A673 (cell line): ENCODE results near the gene UCK1. TPM values are rescaled to one million over a fixed set of nuclear protein-coding genes. Genes with fewer than 3 reads are reported as not detected.

Source experiments
- BruUV-seq: library from RNA; stranded (reverse); fragments of 400-500 nt; replicated peaks from 2 replicates; lab custom pipeline; 2021; lab: Mats Ljungman, UMichigan
- CTCF ChIA-PET: fragments of 300-600 bp; sonication (Branson Sonifier 250); formaldehyde crosslinking; loops from one replicate; lab custom pipeline; 2022; ENCODE audit warnings: antibody characterized with exemption; lab: Charles Lee
- POLR2A ChIA-PET: fragments of 300-600 bp; sonication (Branson Sonifier 250); formaldehyde crosslinking; loops from one replicate; lab custom pipeline; 2022; ENCODE audit warnings: antibody characterized with exemption; ENCODE audit not compliant: low non-redundant PET; lab: Charles Lee
- DNase-seq: peaks from one replicate; pipeline ENCODE4 v3.0.0-alpha.2; 2015; ENCODE audit warnings: low spot score
- H3K27ac ChIP-seq: fragments of 200-600 bp; sonication (generic); 2 replicates; pipeline ENCODE4 v1.5.1; 2016; ENCODE audit warnings: mixed run types, low read depth, mild to moderate bottlenecking, mixed read lengths, antibody characterized with exemption, low read length; ENCODE audit not compliant: poor library complexity, severe bottlenecking
- H3K27me3 ChIP-seq: fragments of 200-600 bp; sonication (generic); replicated peaks from 2 replicates; pipeline ENCODE4 v1.6.1; 2017; ENCODE audit warnings: mixed run types, low read depth, mild to moderate bottlenecking, mixed read lengths, antibody characterized with exemption, low read length; ENCODE audit not compliant: insufficient read depth, poor library complexity
- H3K36me3 ChIP-seq: fragments of 200-600 bp; sonication (generic); 2 replicates; pipeline ENCODE4 v1.6.1; 2016; ENCODE audit warnings: mixed run types, mild to moderate bottlenecking, mixed read lengths, antibody characterized with exemption, low read length; ENCODE audit not compliant: insufficient read depth, poor library complexity, severe bottlenecking
- H3K4me1 ChIP-seq: fragments of 200-600 bp; sonication (generic); 2 replicates; pipeline ENCODE4 v1.6.1; 2017; ENCODE audit warnings: mixed run types, mild to moderate bottlenecking, mixed read lengths, antibody characterized with exemption, low read length; ENCODE audit not compliant: insufficient read depth, poor library complexity, severe bottlenecking
- H3K4me3 ChIP-seq: fragments of 200-600 bp; sonication (generic); 2 replicates; pipeline ENCODE4 v1.5.1; 2016; ENCODE audit warnings: low read depth, mixed run types, mild to moderate bottlenecking, mixed read lengths, low read length; ENCODE audit not compliant: poor library complexity, severe bottlenecking
- H3K9me3 ChIP-seq: fragments of 200-600 bp; sonication (generic); 2 replicates; pipeline ENCODE4 v1.6.1; 2016; ENCODE audit warnings: mixed run types, low read depth, mild to moderate bottlenecking, mixed read lengths, antibody characterized with exemption, low read length; ENCODE audit not compliant: poor library complexity, severe bottlenecking
- CTCF ChIP-seq: fragments of 300-800, 200-600 bp; sonication (generic); conservative IDR thresholded peaks from 2 replicates; pipeline ENCODE4 v1.5.1; 2017; ENCODE audit warnings: low read depth, mild to moderate bottlenecking, antibody characterized with exemption, low read length, moderate library complexity, mixed read lengths
- EZH2 ChIP-seq: fragments of 200-600 bp; sonication (generic); IDR thresholded peaks from 2 replicates; pipeline ENCODE4 v1.6.1; 2017; ENCODE audit warnings: borderline replicate concordance, low read depth, mild to moderate bottlenecking, mixed read lengths, antibody characterized with exemption, low read length; ENCODE audit not compliant: poor library complexity, severe bottlenecking
- intact Hi-C: fragments of 100-400 bp; cut with micrococcal nuclease; formaldehyde crosslinking; loops from one replicate; pipeline ENCODE4 v1.10.0; 2022; ENCODE audit not compliant: unreplicated experiment
- total RNA-seq: library from RNA; stranded (reverse); gene quantifications from 2 replicates; pipeline ENCODE4 v1.2.3, GENCODE V29; 2021

UCK1 gene
- total RNA-seq, 1 experiment from 2014 or later: 51.6 TPM

- BruUV-seq: no TSS peak
- intact Hi-C loops: loop anchor here (10.0 kb wide), 1 partner anchor 241 kb away; the partner anchor contains the start of gene RAPGEF1
- no peaks in the 10 kb centered on the region for H3K9me3 ChIP-seq
- peaks cover 14% of the 10 kb centered on the region for H3K36me3 ChIP-seq
- no peaks in the 10 kb centered on the region for H3K27me3 ChIP-seq
- DNase-seq: peak; percentile 13
- TF ChIP-seq EZH2 (no peak), CTCF (no peak)
- ChIA-PET POLR2A (no interaction called here), CTCF (no interaction called here)
- peak overlapping the region; percentile 96 for H3K4me3 ChIP-seq
- H3K4me1 ChIP-seq: peaks cover 5% of the 10 kb centered on the region
- H3K27ac ChIP-seq: peak overlapping the region; percentile 86
These were observed 27.2 kb downstream of the UCK1 start for GRCh38 chr9:131503626-131504465.

GRCh38 chr9:131502781-131503625 lies 28.1 kb downstream of the UCK1 start, which contains the start of gene POMT1:
Gene POMT1, plus strand, starts transcription at chr9:131502918. Its CDS starts 1,301 bp downstream, at chr9:131504219.
- peak; percentile 93 for DNase-seq
- no peak for TF ChIP-seq EZH2
- ChIA-PET CTCF (no interaction called here), POLR2A (no interaction called here)
- Histone ChIP-seq H3K27ac (peak within 1 kb of the TSS; percentile 86), H3K36me3 (peaks cover 23% of the 10 kb centered on the region), H3K4me1 (peaks cover 5% of the 10 kb centered on the region), H3K4me3 (peak within 1 kb of the TSS; percentile 96), H3K27me3 (no peaks in the 10 kb centered on the region), H3K9me3 (no peaks in the 10 kb centered on the region)
- intact Hi-C loops: loop anchor here (10.0 kb wide), 1 partner anchor 242 kb away; the partner anchor contains the start of gene RAPGEF1
- no TSS peak for BruUV-seq

GRCh38 chr9:131500939-131501541 lies 30.0 kb downstream of the UCK1 start:
- Histone ChIP-seq H3K9me3 (no peaks in the 10 kb centered on the region), H3K27ac (no peak overlapping the region), H3K36me3 (peaks cover 42% of the 10 kb centered on the region), H3K4me3 (no peak overlapping the region), H3K4me1 (peaks cover 5% of the 10 kb centered on the region), H3K27me3 (no peaks in the 10 kb centered on the region)
- intact Hi-C loops: loop anchor here (10.0 kb wide), 1 partner anchor 244 kb away; the partner anchor contains the start of gene RAPGEF1
- DNase-seq: peak; percentile 22
- BruUV-seq: no TSS peak
- no peak for TF ChIP-seq EZH2
- TF ChIP-seq CTCF: no peak
- ChIA-PET POLR2A (interaction anchor here (0.5 kb wide), 1 partner anchor 51 kb away, joined by 3 read pairs; no protein-coding TSS in a partner anchor), CTCF (no interaction called here)
